ENCODE measurements around the gene C11orf42.

Gene C11orf42

GRCh38 chr11:6249770-6250555 lies 44.6 kb downstream of the C11orf42 start:
- Histone ChIP-seq H3K4me3 (no peak overlapping the region), H3K27ac (peak overlapping the region in 8 of 21 experiments; percentile 10 to 70 (median 44))

GRCh38 chr11:6251120-6251733 lies 45.9 kb downstream of the C11orf42 start:
- H3K27ac ChIP-seq: peak overlapping the region in 4 of 21 experiments; percentile 19 to 60 (median 37)
- H3K4me3 ChIP-seq: no peak overlapping the region

DNA sequence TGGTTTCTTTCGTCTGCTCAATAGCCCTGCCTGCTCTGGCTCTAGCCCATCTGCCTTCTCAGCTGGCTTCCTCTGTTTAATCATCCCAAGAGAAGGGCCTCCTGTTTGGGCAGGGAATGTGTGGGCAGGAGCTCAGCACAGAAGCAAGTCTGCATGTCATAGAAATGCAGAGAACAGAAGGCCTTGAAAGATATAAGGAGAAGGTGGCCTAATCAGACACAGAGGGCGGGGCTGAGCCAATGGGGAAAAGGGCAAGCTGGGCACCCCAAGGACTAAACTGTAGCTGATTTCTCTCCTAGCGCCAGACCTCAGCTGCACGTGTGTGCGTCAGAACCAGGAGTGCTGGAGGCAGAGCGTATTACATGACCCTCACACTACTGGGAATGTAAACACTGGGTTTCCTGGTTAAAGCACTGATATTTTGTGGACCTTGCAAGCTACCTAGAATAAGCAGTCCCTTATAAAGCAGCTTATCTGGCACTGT lies 46.7 kb downstream of the C11orf42 start:
- Histone ChIP-seq H3K27ac (peak overlapping the region in 5 of 21 experiments; percentile 11 to 60 (median 34)), H3K4me3 (no peak overlapping the region)

GRCh38 chr11:6253197-6253596 lies 47.8 kb downstream of the C11orf42 start:
- Histone ChIP-seq H3K4me3 (no peak overlapping the region), H3K27ac (no peak overlapping the region)

GRCh38 chr11:6258141-6258540 lies 52.8 kb downstream of the C11orf42 start:
- H3K27ac ChIP-seq: no peak overlapping the region
- H3K4me3 ChIP-seq: no peak overlapping the region

DNA sequence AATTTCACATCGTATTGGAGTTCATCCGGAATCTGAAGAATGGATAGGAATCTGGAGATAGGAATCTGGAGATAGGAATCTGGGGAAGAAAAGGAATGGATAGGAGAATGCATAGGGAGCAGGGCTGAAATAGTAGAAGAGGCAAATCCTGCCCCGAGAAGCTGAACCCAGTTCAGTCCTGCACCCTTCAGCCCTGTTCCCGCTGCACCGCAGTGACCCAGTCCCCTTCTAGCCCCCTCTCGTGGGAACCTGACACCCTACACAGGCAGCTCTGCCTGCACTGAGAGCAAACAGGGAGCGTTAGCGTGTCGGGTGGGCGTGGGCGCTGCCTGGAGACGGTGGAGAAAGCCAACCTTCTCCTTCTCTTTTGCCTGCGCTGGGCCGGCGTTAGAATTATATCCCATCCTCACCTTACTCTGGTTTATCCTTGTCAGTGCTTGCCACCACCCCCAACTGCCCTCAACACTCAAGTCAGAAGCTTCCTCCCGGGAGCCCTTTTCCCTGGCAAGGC lies 53.3 kb downstream of the C11orf42 start:
- Histone ChIP-seq H3K27ac (no peak overlapping the region), H3K4me3 (peak overlapping the region in 4 of 7 experiments; percentile 20 to 44 (median 38))

GRCh38 chr11:6260207-6260726 lies 54.9 kb downstream of the C11orf42 start:
- H3K4me3 ChIP-seq: peak overlapping the region in 2 of 7 experiments; percentile 38 to 39
- peak overlapping the region in 1 of 21 experiments; percentile 37 for H3K27ac ChIP-seq

All from skin epidermis (tissue), 12 donors.